GM12872 (cell line): Measurements from ENCODE around the gene ZBTB38.

Experiments
- TF ChIP-seq, protein P1 (sequence below): IDR thresholded peaks from 3 replicates; pipeline ENCODE4 v1.5.1; 2011; ENCODE audit warnings: low read depth, mild to moderate bottlenecking, low read length, moderate library complexity; ENCODE audit not compliant: insufficient read depth

Gene ZBTB38, protein sequence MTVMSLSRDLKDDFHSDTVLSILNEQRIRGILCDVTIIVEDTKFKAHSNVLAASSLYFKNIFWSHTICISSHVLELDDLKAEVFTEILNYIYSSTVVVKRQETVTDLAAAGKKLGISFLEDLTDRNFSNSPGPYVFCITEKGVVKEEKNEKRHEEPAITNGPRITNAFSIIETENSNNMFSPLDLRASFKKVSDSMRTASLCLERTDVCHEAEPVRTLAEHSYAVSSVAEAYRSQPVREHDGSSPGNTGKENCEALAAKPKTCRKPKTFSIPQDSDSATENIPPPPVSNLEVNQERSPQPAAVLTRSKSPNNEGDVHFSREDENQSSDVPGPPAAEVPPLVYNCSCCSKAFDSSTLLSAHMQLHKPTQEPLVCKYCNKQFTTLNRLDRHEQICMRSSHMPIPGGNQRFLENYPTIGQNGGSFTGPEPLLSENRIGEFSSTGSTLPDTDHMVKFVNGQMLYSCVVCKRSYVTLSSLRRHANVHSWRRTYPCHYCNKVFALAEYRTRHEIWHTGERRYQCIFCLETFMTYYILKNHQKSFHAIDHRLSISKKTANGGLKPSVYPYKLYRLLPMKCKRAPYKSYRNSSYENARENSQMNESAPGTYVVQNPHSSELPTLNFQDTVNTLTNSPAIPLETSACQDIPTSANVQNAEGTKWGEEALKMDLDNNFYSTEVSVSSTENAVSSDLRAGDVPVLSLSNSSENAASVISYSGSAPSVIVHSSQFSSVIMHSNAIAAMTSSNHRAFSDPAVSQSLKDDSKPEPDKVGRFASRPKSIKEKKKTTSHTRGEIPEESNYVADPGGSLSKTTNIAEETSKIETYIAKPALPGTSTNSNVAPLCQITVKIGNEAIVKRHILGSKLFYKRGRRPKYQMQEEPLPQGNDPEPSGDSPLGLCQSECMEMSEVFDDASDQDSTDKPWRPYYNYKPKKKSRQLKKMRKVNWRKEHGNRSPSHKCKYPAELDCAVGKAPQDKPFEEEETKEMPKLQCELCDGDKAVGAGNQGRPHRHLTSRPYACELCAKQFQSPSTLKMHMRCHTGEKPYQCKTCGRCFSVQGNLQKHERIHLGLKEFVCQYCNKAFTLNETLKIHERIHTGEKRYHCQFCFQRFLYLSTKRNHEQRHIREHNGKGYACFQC (N-terminal part only)

DNA sequence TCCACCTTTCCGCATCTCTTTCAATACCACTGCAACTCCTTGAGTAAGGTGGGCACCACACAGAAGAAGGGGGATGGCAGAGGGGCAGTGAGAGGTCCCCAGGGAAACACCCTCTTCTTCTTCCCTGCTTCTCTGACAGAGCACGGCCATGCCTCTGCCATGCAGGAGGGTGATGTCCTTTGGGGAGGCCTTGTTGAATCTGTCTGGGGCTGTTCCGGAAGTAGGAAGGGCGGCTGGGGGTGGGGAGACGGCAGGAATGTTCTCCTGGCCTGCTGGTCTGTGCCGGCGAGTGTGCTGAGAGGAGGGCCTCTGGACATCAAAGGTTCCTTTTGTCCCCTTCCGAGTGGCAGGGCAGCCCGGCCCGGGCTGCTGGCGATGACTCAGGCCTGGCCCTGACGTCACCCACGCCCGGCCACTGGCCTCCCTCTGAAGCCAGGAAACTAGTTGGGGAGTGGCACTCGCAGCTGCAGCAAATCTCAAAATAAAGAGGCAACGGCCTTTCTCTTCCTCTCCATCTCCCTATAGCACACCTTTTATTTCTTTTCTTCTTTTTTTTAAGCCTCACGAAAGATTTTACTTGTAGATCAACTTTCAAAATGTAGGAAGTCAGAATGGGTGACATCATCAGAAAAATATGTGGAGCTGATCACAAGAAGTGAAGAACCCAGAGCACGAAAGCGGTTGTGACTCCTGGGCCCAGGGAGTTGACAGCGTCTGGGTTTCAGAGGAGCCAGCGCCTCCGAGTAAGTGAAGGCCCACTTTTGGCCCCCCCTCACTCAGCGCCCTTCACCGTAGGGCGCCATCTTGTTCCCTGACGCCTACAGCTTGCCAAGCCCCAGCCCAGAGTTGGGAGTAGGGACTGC lies at the start of gene ZBTB38:
Gene ZBTB38 (plus strand): TSS at position 443 of the 863 bp plus-strand sequence. CDS start 73,885 bp downstream, outside the sequence.
- TF ChIP-seq, protein P1, sequence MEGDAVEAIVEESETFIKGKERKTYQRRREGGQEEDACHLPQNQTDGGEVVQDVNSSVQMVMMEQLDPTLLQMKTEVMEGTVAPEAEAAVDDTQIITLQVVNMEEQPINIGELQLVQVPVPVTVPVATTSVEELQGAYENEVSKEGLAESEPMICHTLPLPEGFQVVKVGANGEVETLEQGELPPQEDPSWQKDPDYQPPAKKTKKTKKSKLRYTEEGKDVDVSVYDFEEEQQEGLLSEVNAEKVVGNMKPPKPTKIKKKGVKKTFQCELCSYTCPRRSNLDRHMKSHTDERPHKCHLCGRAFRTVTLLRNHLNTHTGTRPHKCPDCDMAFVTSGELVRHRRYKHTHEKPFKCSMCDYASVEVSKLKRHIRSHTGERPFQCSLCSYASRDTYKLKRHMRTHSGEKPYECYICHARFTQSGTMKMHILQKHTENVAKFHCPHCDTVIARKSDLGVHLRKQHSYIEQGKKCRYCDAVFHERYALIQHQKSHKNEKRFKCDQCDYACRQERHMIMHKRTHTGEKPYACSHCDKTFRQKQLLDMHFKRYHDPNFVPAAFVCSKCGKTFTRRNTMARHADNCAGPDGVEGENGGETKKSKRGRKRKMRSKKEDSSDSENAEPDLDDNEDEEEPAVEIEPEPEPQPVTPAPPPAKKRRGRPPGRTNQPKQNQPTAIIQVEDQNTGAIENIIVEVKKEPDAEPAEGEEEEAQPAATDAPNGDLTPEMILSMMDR, result no peak

DNA sequence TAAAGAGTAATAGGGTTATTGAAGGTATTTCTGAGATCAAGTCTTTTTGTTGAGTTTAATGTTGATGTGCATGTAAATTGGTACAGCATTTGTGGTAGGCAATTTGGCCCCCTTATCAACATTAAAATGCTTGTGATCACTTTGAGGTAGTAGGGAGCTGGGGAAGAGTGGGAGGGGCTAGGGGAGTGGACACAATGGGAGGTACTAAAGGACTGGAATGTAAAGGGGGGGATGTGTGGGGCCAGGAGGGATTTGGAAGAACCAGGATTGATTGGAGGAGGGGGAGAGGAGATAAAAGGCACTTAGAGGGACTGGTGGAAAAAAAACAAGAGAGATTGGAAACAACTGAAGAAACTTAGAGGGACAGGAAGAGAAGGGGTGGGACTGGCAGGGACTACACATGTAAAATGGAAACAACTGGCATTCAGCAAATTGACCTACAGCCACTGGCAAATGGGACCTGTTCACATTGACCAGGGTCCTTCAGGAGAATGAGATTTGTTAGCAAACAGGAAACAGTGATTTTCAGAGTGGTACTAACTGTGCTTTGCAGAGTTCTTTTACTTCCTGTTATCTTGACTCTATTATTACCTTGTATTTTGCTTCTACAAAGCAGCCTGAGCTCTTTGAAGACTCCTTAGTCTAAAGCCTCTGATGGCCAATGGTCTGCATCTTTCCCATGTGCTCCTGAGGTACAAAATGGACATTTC lies 47.8 kb upstream of the ZBTB38 start:
- TF ChIP-seq, protein P1, result no peak

DNA sequence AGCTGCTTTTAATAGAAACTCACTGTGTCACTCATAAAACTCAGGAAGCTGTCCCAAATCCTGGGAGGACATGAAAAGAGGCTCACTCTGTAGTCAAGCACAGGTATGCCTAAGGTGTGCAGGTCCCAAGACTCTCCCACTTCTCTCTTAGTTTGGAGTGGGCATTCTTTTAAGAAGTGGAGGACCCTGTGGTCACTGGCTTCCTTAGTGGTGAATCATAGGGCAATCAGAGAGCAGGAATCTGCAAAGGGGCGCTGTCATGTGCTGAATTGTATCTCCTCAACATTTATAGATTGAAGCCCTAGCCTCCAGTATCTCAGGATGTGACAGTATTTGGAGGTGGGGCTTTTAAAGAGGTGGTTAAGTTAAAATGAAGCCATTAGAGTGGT lies 47.2 kb upstream of the ZBTB38 start:
- TF ChIP-seq, protein P1, result no peak

DNA sequence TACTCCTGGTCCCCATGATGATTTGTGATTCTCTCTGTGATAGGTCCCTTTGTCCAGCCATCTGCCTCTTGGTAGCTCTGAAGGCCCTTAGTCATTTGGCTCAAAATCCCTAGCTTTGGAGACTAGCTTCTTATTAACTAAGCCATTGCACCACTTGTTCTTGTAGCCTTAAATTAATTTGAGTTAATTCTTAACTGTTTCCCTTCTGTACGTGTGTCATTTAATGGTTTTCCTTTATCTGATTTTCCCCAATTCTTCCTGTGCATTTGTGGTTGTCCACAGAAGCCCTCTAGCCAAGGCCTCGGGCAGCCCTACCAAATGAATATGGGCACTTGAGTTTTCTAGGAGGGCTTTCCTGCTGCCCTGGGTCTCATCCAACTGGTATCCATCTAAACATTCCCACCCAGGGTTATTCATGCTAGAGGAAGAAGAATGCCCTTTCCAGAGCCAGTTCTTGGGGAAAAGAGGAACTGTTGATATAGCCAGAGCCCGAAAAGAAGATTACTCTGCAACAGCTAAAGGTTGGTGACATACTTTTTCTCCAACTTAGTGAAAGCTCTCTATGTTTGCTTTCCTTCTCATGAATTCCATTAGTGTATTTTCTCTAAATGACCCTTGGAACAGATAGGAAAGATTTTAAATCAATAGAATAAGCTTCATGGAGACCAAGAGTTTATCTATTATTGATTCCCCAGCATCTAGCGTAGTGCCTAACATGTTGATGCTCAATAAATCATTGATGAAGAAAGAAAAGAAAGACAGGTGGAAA lies 44.2 kb upstream of the ZBTB38 start:
- TF ChIP-seq, protein P1, result no peak

DNA sequence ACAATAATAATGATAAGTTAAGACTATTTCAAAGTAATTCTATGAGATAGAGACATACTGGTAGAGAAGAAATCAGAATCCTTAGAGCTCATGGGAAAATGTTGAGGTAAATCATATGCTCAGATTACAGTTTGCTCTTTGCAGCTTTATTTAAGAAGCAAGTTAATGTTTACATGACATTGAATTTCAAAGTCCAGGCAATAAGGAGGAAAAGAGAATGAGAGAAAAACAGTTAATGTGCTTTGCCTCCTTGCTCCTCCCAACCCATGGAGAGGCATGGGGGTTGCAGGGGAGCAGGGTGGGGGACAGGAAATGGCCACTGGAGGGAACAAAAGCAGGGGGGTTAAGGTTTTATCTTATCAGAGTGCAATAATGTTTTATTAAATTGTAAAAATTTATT lies 42.2 kb upstream of the ZBTB38 start:
- TF ChIP-seq, protein P1, result no peak

DNA sequence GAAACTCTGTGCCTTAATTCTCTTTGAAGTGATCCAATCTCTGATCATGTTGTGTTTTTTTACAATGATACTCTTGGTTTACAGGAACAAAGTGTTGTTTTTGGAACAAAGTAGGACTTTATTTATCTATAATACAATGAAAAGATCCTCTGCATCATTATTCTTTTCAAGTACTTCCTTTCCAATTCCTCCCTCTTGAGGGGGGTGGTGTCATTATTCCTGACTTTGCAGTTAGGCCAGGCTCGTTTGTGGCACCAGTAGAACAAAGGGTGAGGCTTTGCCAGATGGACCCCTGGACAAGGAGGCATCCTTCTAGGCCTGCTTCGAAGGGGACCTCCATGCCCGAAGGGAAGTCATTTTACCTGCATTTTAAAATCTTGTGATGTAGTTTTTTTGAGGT lies 41.7 kb upstream of the ZBTB38 start:
- TF ChIP-seq, protein P1, result no peak
